ENCODE results near the gene SMIM9.
"Not testable (repeated sequence)": the region's sequence is repeated elsewhere in the genome, so short reads cannot be mapped to it uniquely, and the experiment has no call there.

Gene SMIM9

GRCh38 chrX:154827194-154828015 is 7.1 kb downstream of the SMIM9 start (continued):
- TF ChIP-seq PBX3 (CRISPR knock-in tag; IDR thresholded peaks at IDR 0.05) (no peak), ZNF529 (tag by site-specific recombination; IDR thresholded peaks at IDR 0.05; ENCODE audit: insufficient replicate concordance) (no peak), PRDM2 (tag by site-specific recombination; IDR thresholded peaks at IDR 0.05; ENCODE audit: borderline replicate concordance) (no peak), SCRT1 (tag by site-specific recombination; IDR thresholded peaks at IDR 0.05; ENCODE audit: borderline replicate concordance) (no peak), ZNF169 (tag by site-specific recombination; IDR thresholded peaks at IDR 0.05) (no peak)

- CTCF ChIA-PET; H3K4me3 ChIP-seq (ENCODE audit: low read depth, low read length); H3K9me3 ChIP-seq (ENCODE audit: control insufficient read depth, insufficient read depth, low read depth, low read length); H3K4me1 ChIP-seq (ENCODE audit: control insufficient read depth, insufficient read depth, low read length); POLR2A ChIA-PET; H3K27ac ChIP-seq (ENCODE audit: extremely low read depth, low read depth, low read length); H3K36me3 ChIP-seq (ENCODE audit: control insufficient read depth in 2 of 2, insufficient read depth in 1 of 2, low read length in 2 of 2): not testable (repeated sequence)
- TF ChIP-seq ZNF146 (tag by site-specific recombination; IDR thresholded peaks at IDR 0.05), result peak; percentile 88
These were observed 8.9 kb downstream of the SMIM9 start for GRCh38 chrX:154825586-154825985.

- Histone ChIP-seq H3K9me3 (ENCODE audit: control insufficient read depth, insufficient read depth, low read depth, low read length) (no peaks in the 10 kb centered on the region; the same call in 1 of the 2 replicates), H3K4me1 (ENCODE audit: control insufficient read depth, insufficient read depth, low read length) (no peaks in the 10 kb centered on the region), H3K36me3 (ENCODE audit: control insufficient read depth in 2 of 2, insufficient read depth in 1 of 2, low read length in 2 of 2) (no peaks in the 10 kb centered on the region), H3K27ac (ENCODE audit: extremely low read depth, low read depth, low read length) (no peak overlapping the region), H3K4me3 (ENCODE audit: low read depth, low read length) (no peak overlapping the region)
- POLR2A ChIA-PET, result interaction anchor here (0.7 kb wide), 1 partner anchor 369 kb away, joined by 3 read pairs; no protein-coding TSS in a partner anchor
- CTCF ChIA-PET, result no interaction called here
- TF ChIP-seq ZNF138 (tag by site-specific recombination; IDR thresholded peaks at IDR 0.05; ENCODE audit: borderline replicate concordance), result no peak
- TF ChIP-seq BCL11A (tag by site-specific recombination; IDR thresholded peaks at IDR 0.05; ENCODE audit: low read depth), result no peak
- no peak for TF ChIP-seq ZBTB26 (tag by site-specific recombination; optimal IDR thresholded peaks at IDR 0.05)
- no peak for TF ChIP-seq ZEB2 (tag by site-specific recombination; IDR thresholded peaks at IDR 0.05)
- no peak for TF ChIP-seq ZSCAN23 (tag by site-specific recombination; IDR thresholded peaks at IDR 0.05)
- TF ChIP-seq HOXC10 (CRISPR knock-in tag; IDR thresholded peaks at IDR 0.05), result no peak
- no peak for TF ChIP-seq SCRT1 (tag by site-specific recombination; IDR thresholded peaks at IDR 0.05; ENCODE audit: borderline replicate concordance)
- no peak for TF ChIP-seq REPIN1 (tag by site-specific recombination; IDR thresholded peaks at IDR 0.05; ENCODE audit: low read depth)
- no peak for TF ChIP-seq ZNF521 (tag by site-specific recombination; IDR thresholded peaks at IDR 0.05)
- no peak for TF ChIP-seq ZNF350 (tag by site-specific recombination; IDR thresholded peaks at IDR 0.05)
- TF ChIP-seq ZNF16 (tag by site-specific recombination; IDR thresholded peaks at IDR 0.05; ENCODE audit: low read depth), result no peak
- no peak for TF ChIP-seq ZNF37A (tag by site-specific recombination; IDR thresholded peaks at IDR 0.05)
- TF ChIP-seq PBX3 (CRISPR knock-in tag; IDR thresholded peaks at IDR 0.05), result no peak
- no peak for TF ChIP-seq CTCF (tag by site-specific recombination; IDR thresholded peaks at IDR 0.05)
These were observed 9.8 kb downstream of the SMIM9 start for GRCh38 chrX:154824638-154825037.

Measured in HEK293 (cell line).